HCT116 (cell line): ENCODE measurements around the gene NR2F2.

Experiments used
- ATF3 ChIP-seq: IDR thresholded peaks from 2 replicates; pipeline ENCODE4 v1.6.1; 2012
- CEBPB ChIP-seq: IDR thresholded peaks from 2 replicates; pipeline ENCODE4 v1.6.1; 2012; ENCODE audit warnings: low read depth
- CTCF ChIP-seq, 3 experiments: fragments of 200-600 bp in 1 of 3; sonication (generic) in 1 of 3; IDR thresholded peaks in 2 of 3; conservative IDR thresholded peaks in 1 of 3; 2 replicates each; pipeline ENCODE4 v1.5.1; 2012 to 2017; ENCODE audit warnings: low read depth in 2 of 3, low read length in 2 of 3, antibody characterized with exemption in 1 of 3, borderline replicate concordance in 1 of 3, control low read depth in 1 of 3, mild to moderate bottlenecking in 1 of 3, mixed read lengths in 1 of 3, mixed run types in 1 of 3, moderate library complexity in 1 of 3; ENCODE audit not compliant: insufficient read depth in 1 of 3
- EZH2phosphoT487 ChIP-seq: fragments of 200-600 bp; IDR thresholded peaks from 2 replicates; pipeline ENCODE4 v1.6.1; 2018; ENCODE audit warnings: antibody characterized with exemption, borderline replicate concordance
- JUND ChIP-seq: IDR thresholded peaks from 2 replicates; pipeline ENCODE4 v1.6.1; 2012
- MAX ChIP-seq: IDR thresholded peaks from 2 replicates; pipeline ENCODE4 v1.6.1; 2012
- POLR2A ChIP-seq: IDR thresholded peaks from 2 replicates; pipeline ENCODE4 v1.7.0; 2011; ENCODE audit warnings: borderline replicate concordance; ENCODE audit not compliant: insufficient read depth, insufficient read length; ENCODE audit errors: extremely low read depth
- RAD21 ChIP-seq: IDR thresholded peaks from 2 replicates; pipeline ENCODE4 v1.6.1; 2012; ENCODE audit warnings: low read depth, mild to moderate bottlenecking
- ZNF274 ChIP-seq: fragments of 200-500 bp; sonication (Bioruptor generic); IDR thresholded peaks from 2 replicates; pipeline ENCODE4 v1.6.1; 2014; ENCODE audit warnings: mild to moderate bottlenecking, low read depth, low read length, inconsistent platforms

GRCh38 chr15:96336596-96337364 is 6.3 kb downstream of the NR2F2 start:
- TF ChIP-seq CEBPB (no peak), RAD21 (no peak), ATF3 (no peak), ZNF274 (no peak), CTCF (IDR thresholded peaks at IDR 0.05 in 2 of 3, conservative IDR thresholded peaks at IDR 0.05 in 1 of 3; ENCODE audit: borderline replicate concordance in 1 of 3, insufficient read depth in 1 of 3, low read depth in 2 of 3, low read length in 2 of 3) (no peak), POLR2A (no peak), JUND (no peak), MAX (no peak), EZH2phosphoT487 (no peak)
